ENCODE results near the gene KIF3B. TPM values are rescaled to one million over a fixed set of nuclear protein-coding genes. Genes with fewer than 3 reads are reported as not detected.
"Not testable (repeated sequence)": the region's sequence is repeated elsewhere in the genome, so short reads cannot be mapped to it uniquely, and the experiment has no call there.

Gene KIF3B
- total and polyA plus RNA-seq, 2 donors (not counting 1 experiment from before 2014, with no cell fraction given), result 12.7 to 17.5 TPM

DNA sequence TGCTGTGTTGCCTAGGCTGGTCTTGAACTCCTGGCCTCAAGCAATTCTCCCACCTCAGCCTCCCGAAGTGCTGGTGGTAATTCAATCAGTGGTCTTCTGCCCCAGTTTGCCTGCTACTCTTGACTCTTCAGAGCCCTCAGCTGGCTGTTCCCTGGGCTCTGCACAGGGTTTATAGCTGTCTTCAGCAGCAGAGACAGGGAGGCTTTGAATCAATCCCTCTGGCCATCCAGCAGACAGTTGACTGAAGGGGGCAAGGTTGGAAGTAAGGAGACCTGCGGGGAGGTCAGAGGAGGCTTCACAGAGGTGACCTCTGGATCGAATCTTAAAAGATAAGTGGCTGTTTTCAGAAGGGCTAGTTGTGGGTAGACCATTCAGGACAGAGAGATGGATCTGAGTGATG, 26.0 kb upstream of the KIF3B start:
- Mint-ChIP-seq H3K4me1 (peaks cover 10% of the 10 kb centered on the region), H3K9me3 (ENCODE audit: insufficient read depth) (no peaks in the 10 kb centered on the region), H3K27me3 (peaks cover 4% of the 10 kb centered on the region), H3K27ac (no peak overlapping the region), H3K4me3 (no peak overlapping the region)
- H3K9me3 ChIP-seq (ENCODE audit: control extremely low read depth in 1 of 3, control insufficient read depth in 2 of 3, insufficient read depth in 1 of 3, low read length in 2 of 3), result peaks cover 0 to 5% (median 3%) of the 10 kb centered on the region in 3 donors
- no peak for TF ChIP-seq CTCF (IDR thresholded peaks at IDR 0.05)
- TF ChIP-seq EZH2 (IDR thresholded peaks at IDR 0.05; ENCODE audit: borderline replicate concordance, insufficient read depth, low read depth, low read length, poor library complexity, severe bottlenecking), result no peak
- H3K9ac ChIP-seq (ENCODE audit: low read length), result no peak overlapping the region
- peaks cover 0 to 5% of the 10 kb centered on the region in 2 donors for H3K4me1 ChIP-seq (ENCODE audit: control insufficient read depth in 2 of 2, insufficient read depth in 2 of 2, low read length in 2 of 2)
- H2AFZ ChIP-seq (ENCODE audit: insufficient read depth, low read depth, low read length, poor library complexity, severe bottlenecking), result no peak overlapping the region
- no peak overlapping the region for H3K4me3 ChIP-seq (ENCODE audit: control extremely low read depth in 1 of 5, extremely low read depth in 1 of 5, insufficient read depth in 1 of 5, low read depth in 2 of 5, low read length in 4 of 5)
- intact Hi-C loops (cut with micrococcal nuclease), result no loop called here
- no peaks in the 10 kb centered on the region for H3K27me3 ChIP-seq (replicated peaks in 1 of 4; ENCODE audit: control extremely low read depth in 1 of 4, control insufficient read depth in 3 of 4, insufficient read depth in 4 of 4, low read length in 3 of 4)
- no peaks in the 10 kb centered on the region for H4K20me1 ChIP-seq (ENCODE audit: control insufficient read depth, insufficient read depth, low read length, poor library complexity, severe bottlenecking)
- ChIA-PET POLR2A (no interaction called here), CTCF (no interaction called here)
- no peak overlapping the region for H3K27ac ChIP-seq (ENCODE audit: low read length in 2 of 2)
- no peaks in the 10 kb centered on the region for H3K36me3 ChIP-seq (replicated peaks in 1 of 2; ENCODE audit: control extremely low read depth in 1 of 2, control insufficient read depth in 1 of 2, extremely low read depth in 1 of 2, insufficient read depth in 2 of 2, low read length in 1 of 2)
- H3K4me2 ChIP-seq (replicated peaks; ENCODE audit: low read depth, low read length, poor library complexity, severe bottlenecking), result no peak overlapping the region
- DNase-seq (no peak), ATAC-seq (ENCODE audit: low read depth) (no peak)
- 100% methylated on average over 3 of the region's 3 CpGs for whole genome bisulfite sequencing (ENCODE audit: insufficient coverage)
- H3K79me2 ChIP-seq (ENCODE audit: control insufficient read depth, insufficient read depth, low read length), result no peaks in the 10 kb centered on the region

DNA sequence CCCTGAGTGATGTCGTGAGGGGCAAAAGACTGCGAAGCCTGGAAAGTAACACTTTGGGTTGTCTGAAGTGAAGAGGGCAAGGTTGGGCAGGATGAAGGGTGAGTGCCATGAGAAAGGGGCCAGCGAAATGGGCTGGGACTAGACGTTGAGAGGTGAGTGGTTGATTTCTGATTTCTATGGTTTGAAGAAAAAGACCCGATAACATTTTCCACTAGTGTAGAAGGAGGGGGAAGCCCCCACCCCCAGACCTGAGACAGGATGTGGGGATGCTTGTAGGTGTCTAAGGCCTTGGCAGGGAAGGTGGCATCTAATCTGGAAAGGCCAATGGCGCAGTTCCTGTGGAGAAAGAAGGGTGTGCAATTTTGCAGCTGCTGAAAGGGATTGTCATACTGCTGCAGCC, 25.3 kb upstream of the KIF3B start:
- no peak overlapping the region for H3K9ac ChIP-seq (ENCODE audit: low read length)
- H3K4me2 ChIP-seq (replicated peaks; ENCODE audit: low read depth, low read length, poor library complexity, severe bottlenecking), result no peak overlapping the region
- H3K27me3 Mint-ChIP-seq, result peaks cover 4% of the 10 kb centered on the region
- H3K27ac ChIP-seq (ENCODE audit: low read length in 2 of 2), result no peak overlapping the region
- no peak overlapping the region for H2AFZ ChIP-seq (ENCODE audit: insufficient read depth, low read depth, low read length, poor library complexity, severe bottlenecking)
- no peaks in the 10 kb centered on the region for H3K79me2 ChIP-seq (ENCODE audit: control insufficient read depth, insufficient read depth, low read length)
- ChIA-PET POLR2A (no interaction called here), CTCF (no interaction called here)
- no peak overlapping the region for H3K4me3 Mint-ChIP-seq
- DNase-seq (no peak), ATAC-seq (ENCODE audit: low read depth) (no peak)
- 85% methylated on average over 4 of the region's 6 CpGs for WGBS (ENCODE audit: insufficient coverage)
- no peak overlapping the region for H3K4me3 ChIP-seq (ENCODE audit: control extremely low read depth in 1 of 5, extremely low read depth in 1 of 5, insufficient read depth in 1 of 5, low read depth in 2 of 5, low read length in 4 of 5)
- H3K27me3 ChIP-seq (replicated peaks in 1 of 4; ENCODE audit: control extremely low read depth in 1 of 4, control insufficient read depth in 3 of 4, insufficient read depth in 4 of 4, low read length in 3 of 4), result no peaks in the 10 kb centered on the region
- no peaks in the 10 kb centered on the region for H4K20me1 ChIP-seq (ENCODE audit: control insufficient read depth, insufficient read depth, low read length, poor library complexity, severe bottlenecking)
- peaks cover 0 to 5% of the 10 kb centered on the region in 2 donors for H3K4me1 ChIP-seq (ENCODE audit: control insufficient read depth in 2 of 2, insufficient read depth in 2 of 2, low read length in 2 of 2)
- intact Hi-C loops (cut with micrococcal nuclease), result no loop called here
- TF ChIP-seq EZH2 (IDR thresholded peaks at IDR 0.05; ENCODE audit: borderline replicate concordance, insufficient read depth, low read depth, low read length, poor library complexity, severe bottlenecking) (no peak), CTCF (IDR thresholded peaks at IDR 0.05) (no peak)
- H3K27ac Mint-ChIP-seq, result no peak overlapping the region
- H3K9me3 Mint-ChIP-seq (ENCODE audit: insufficient read depth), result no peaks in the 10 kb centered on the region
- peaks cover 0 to 5% (median 3%) of the 10 kb centered on the region in 3 donors for H3K9me3 ChIP-seq (ENCODE audit: control extremely low read depth in 1 of 3, control insufficient read depth in 2 of 3, insufficient read depth in 1 of 3, low read length in 2 of 3)
- no peaks in the 10 kb centered on the region for H3K36me3 ChIP-seq (replicated peaks in 1 of 2; ENCODE audit: control extremely low read depth in 1 of 2, control insufficient read depth in 1 of 2, extremely low read depth in 1 of 2, insufficient read depth in 2 of 2, low read length in 1 of 2)
- H3K4me1 Mint-ChIP-seq, result peaks cover 12% of the 10 kb centered on the region

DNA sequence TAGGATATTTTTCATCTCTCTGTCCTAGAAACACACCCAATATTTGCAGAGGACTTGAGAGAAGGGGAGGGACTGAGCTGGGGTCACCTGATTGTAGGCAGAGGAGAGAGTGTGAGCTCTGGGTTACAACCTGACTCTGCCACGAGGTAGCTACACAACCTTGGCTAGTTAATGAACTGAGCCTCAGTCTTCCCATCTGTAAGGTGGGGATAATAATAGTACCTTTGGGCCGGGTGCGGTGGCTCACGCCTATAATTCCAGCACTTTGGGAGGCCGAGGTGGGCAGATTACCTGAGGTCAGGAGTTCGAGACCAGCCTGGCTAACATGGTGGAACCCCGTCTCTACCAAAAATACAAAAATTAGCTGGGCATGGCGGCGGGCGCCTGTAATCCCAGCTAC, 16.5 kb upstream of the KIF3B start:
- H3K4me2 ChIP-seq (replicated peaks; ENCODE audit: low read depth, low read length, poor library complexity, severe bottlenecking); intact Hi-C loops (cut with micrococcal nuclease); H3K27me3 ChIP-seq (replicated peaks in 1 of 4; ENCODE audit: control extremely low read depth in 1 of 4, control insufficient read depth in 3 of 4, insufficient read depth in 4 of 4, low read length in 3 of 4): not testable (repeated sequence)

More for the DNA sequence above, 16.5 kb upstream of the KIF3B start:
- H3K9ac ChIP-seq (ENCODE audit: low read length); H3K27me3 Mint-ChIP-seq; H2AFZ ChIP-seq (ENCODE audit: insufficient read depth, low read depth, low read length, poor library complexity, severe bottlenecking); H3K4me3 ChIP-seq (ENCODE audit: control extremely low read depth in 1 of 5, extremely low read depth in 1 of 5, insufficient read depth in 1 of 5, low read depth in 2 of 5, low read length in 4 of 5); H4K20me1 ChIP-seq (ENCODE audit: control insufficient read depth, insufficient read depth, low read length, poor library complexity, severe bottlenecking); H3K79me2 ChIP-seq (ENCODE audit: control insufficient read depth, insufficient read depth, low read length); H3K9me3 ChIP-seq (ENCODE audit: control extremely low read depth in 1 of 3, control insufficient read depth in 2 of 3, insufficient read depth in 1 of 3, low read length in 2 of 3); ATAC-seq (ENCODE audit: low read depth); H3K4me1 Mint-ChIP-seq; H3K27ac Mint-ChIP-seq; H3K36me3 ChIP-seq (replicated peaks in 1 of 2; ENCODE audit: control extremely low read depth in 1 of 2, control insufficient read depth in 1 of 2, extremely low read depth in 1 of 2, insufficient read depth in 2 of 2, low read length in 1 of 2); POLR2A ChIA-PET; H3K4me1 ChIP-seq (ENCODE audit: control insufficient read depth in 2 of 2, insufficient read depth in 2 of 2, low read length in 2 of 2); H3K27ac ChIP-seq (ENCODE audit: low read length in 2 of 2); H3K4me3 Mint-ChIP-seq; H3K9me3 Mint-ChIP-seq (ENCODE audit: insufficient read depth); DNase-seq; CTCF ChIA-PET: not testable (repeated sequence)
- WGBS (ENCODE audit: insufficient coverage), result 98% methylated on average over 10 of the region's 10 CpGs

Data from B cell (primary cell).